RPMI7951 (cell line): ENCODE measurements around the gene GINS2. TPM values are rescaled to one million over a fixed set of nuclear protein-coding genes. Genes with fewer than 3 reads are reported as not detected.

ENCODE experiments used
- total RNA-seq: library from RNA; depleted of rRNA; stranded (reverse); fragments of >200 nt; shearing (Covaris generic); gene quantifications from 2 replicates; pipeline ENCODE4 v1.2.3, GENCODE V29; 2014; rRNA removed

GINS2 gene
- total RNA-seq, 1 experiment from 2014 or later, result 28.5 TPM

Other genes with a start within 250 kb of the GINS2 start
- gene GSE1, start 75.6 kb downstream of the GINS2 start, total RNA-seq, result 7.0 and 10.1 TPM in 2 replicates
- 3.9 and 6.2 TPM in 2 replicates for gene C16orf74, start 62.1 kb upstream of the GINS2 start, total RNA-seq
- gene EMC8, start 110.6 kb upstream of the GINS2 start, total RNA-seq, result 46.9 and 51.4 TPM in 2 replicates
- 560 and 594 TPM in 2 replicates for gene COX4I1, start 110.7 kb upstream of the GINS2 start, total RNA-seq
- gene IRF8, start 210.2 kb upstream of the GINS2 start, total RNA-seq, result not detected in 2 replicates